ENCODE results near the gene C8G. TPM values are rescaled to one million over a fixed set of nuclear protein-coding genes. Genes with fewer than 3 reads are reported as not detected.

C8G gene
- total and polyA plus RNA-seq, 2 of the 8 experiments (the other 6 are each of a cell fraction or from before 2014, with no cell fraction given), result 0.62 to 0.80 TPM

DNA sequence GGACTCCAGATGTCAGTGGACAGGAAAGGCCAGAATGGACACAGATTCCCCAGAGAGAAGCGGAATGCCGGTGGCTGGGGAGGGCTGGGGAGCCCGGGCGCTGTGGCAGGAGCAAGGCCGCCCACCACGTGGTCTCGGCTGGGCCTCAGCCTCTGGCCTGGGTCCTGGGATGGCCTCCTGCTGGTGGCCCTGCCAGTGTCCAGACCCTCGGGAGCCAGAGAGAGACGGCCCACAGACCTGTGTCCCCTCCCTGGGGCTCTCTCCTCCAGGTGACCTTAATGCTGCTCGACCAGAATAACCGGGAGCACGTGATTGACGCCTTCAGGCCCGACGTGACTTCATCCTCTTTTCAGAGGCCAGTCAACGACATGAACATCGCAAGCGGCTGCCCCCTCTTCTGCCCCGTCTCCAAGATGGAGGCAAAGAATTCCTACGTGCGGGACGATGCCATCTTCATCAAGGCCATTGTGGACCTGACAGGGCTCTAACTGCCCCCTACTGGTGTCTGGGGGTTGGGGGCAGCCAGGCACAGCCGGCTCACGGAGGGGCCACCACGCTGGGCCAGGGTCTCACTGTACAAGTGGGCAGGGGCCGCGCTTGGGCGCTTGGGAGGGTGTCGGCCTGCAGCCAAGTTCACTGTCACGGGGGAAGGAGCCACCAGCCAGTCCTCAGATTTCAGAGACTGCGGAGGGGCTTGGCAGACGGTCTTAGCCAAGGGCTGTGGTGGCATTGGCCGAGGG is 19.5 kb upstream of the C8G start (continued):
- TF ChIP-seq SRF (IDR thresholded peaks at IDR 0.05; ENCODE audit: low read depth, low read length) (no peak), SP1 (IDR thresholded peaks at IDR 0.05; ENCODE audit: low read depth, low read length) (no peak), SIX5 (IDR thresholded peaks at IDR 0.05; ENCODE audit: low read depth, low read length) (no peak), CHD2 (IDR thresholded peaks at IDR 0.05; ENCODE audit: low read length) (no peak), SAP30 (IDR thresholded peaks at IDR 0.05; ENCODE audit: insufficient read depth, insufficient replicate concordance, low read length) (no peak), SIRT6 (IDR thresholded peaks at IDR 0.05; ENCODE audit: low read length) (no peak), RAD21 (IDR thresholded peaks at IDR 0.05 in 1 of 2, conservative IDR thresholded peaks at IDR 0.05 in 1 of 2; ENCODE audit: low read depth in 2 of 2, low read length in 2 of 2) (peak in 1 of 2 experiments; percentile 29; a peak in 1 of 4 replicates)
- TF ChIP-seq, protein P1, sequence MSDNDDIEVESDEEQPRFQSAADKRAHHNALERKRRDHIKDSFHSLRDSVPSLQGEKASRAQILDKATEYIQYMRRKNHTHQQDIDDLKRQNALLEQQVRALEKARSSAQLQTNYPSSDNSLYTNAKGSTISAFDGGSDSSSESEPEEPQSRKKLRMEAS (IDR thresholded peaks at IDR 0.05), result no peak
